NCI-H748 (cell line): ENCODE results near the gene MYH9.

ENCODE experiments used
- DNase-seq: peaks from one replicate; lab custom pipeline; 2025; ENCODE audit not compliant: unreplicated experiment; lab: John Stamatoyannopoulos, UW

The MYH9 gene

DNA sequence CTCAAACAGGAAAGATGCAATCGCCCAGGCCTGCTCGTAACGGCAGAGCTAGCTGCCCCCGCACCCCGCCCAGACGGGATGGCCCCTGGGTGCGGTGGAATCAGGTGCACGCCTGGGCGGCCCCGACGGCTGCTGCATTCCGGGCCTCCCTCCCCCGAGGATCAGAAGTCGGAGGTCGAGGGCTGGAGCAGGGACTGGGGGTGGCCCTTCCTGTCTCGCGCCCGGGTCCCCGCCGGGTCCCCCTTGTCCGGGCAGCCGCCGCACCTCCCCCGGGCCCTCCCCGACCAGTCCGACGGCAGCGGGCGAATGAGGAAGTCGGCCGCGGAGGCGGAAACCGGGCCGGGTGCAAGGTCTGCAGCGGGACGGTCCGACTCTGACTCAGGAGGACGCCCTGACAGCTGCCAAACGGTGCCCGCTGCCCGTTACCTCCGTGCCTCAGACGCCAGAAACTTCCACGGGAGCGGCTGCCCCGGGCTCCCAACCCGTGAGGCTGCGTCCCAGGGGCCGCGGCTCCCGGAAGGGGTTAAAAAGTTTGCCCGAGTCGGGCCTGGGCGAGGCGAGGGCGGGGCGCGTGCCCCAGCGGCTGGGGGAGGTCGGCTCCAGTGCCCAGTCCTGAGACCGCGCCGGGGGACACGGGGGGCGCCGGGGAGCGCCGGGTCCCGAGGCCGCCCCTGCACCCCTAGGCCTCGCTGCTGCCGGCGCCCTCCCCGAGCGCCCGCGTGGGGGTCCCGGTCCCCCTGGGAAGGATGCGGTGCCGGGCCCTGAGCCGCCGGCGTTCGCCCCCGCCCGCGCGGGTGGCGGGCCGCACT is 663 bp downstream of the MYH9 start:
- peak; percentile 20 for DNase-seq

DNA sequence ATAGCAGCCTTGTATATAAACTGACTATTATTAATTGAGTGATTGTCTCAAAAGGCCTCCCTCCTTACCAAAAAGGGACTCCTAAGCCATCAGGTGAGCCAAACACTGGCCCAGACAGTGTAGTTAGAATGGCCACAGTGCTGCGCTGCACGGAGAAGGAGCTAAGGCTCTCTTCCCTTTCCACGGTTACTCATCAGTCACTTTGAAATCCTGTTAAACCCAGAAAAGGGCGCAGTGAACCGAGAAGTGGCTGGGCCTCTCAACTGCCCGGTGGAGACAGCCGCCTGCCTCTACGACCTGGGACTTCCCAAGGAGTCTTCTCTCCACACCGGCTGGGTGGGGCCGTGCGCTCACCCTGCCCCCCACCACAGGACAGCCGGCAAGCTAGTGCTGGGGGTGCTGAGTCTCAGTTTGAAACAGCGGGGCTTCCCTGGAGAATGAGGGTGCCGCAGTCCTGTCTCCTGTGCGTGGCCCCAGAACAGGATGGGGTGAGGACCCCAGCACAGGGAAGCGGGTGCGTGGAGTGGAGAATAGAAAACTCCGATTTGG is 1.3 kb downstream of the MYH9 start:
- peak; percentile 57 for DNase-seq

DNA sequence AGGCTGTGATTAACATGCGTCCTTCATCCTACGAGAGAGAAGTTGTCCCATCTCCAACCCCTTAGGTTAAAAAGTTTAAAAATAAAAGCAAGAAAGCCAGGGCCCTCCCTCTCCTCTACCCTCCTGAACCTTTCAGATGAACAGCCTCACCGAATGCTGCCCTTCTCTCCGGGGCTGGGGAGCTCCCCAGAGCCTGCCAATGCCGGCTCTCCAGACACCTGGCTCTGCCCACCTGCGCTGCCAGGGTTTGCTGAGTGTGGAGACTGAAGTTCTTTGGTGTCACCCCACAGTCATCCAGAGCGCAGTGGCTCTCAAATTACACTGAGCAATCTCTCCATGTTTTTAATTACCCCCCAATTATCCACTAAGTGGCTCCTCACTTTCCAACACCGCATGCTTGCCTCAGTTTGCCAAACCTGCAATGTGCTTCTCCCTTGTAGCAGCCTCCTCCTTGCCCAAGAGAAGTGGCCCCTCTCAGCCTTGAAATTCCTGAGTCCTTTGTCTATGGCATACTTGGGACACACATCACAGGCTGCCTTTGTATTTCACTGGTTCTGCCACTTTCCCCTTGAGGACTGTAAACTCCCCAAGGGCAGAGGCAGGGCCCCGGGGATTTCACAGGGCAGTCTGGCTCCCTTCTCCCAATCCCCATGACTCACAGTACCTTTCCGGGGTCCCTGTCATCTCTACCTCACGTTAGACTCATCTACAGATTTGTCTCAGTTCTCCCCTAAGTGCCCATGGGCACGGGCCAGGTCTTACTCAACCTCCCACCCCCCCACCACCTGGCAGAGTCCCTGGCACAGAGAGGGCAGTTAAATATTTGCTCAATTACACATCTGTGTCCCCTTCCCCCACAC is 2.0 kb downstream of the MYH9 start:
- DNase-seq: peak; percentile 74

DNA sequence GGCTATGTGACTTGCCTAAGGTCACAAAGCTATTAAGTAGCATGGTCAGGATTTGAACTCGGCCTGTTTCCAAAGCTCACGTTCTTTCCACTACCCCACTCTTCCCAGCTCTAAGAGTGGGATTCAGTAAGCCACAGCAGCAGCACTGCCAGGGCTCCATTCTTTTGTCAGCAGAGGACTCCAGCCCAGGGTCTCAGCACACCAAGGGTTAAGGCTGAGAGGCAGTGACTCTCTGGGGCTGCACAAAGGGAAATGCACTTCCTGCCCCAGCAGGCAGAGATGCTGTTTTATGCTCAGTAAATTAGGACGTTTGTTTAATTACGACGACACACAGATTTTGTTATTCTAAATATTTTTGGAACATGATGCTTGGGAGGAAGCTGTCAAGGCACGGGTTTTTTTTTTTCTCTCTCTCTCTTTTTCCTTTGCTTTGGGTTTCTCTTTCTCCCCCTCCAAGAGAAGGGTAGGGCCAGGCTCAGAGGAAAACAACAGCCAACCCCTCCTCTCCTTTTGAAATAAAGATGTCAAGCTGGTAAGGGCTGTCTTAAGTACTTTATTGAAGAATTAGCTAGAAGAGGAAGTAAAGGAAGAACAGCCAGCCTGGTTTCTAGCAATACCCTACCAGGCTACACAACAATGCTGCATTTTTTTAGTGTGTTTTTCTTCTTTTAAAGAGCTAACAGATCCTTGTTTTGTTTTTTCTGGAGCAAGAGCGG is 2.8 kb downstream of the MYH9 start:
- DNase-seq: peak; percentile 9

DNA sequence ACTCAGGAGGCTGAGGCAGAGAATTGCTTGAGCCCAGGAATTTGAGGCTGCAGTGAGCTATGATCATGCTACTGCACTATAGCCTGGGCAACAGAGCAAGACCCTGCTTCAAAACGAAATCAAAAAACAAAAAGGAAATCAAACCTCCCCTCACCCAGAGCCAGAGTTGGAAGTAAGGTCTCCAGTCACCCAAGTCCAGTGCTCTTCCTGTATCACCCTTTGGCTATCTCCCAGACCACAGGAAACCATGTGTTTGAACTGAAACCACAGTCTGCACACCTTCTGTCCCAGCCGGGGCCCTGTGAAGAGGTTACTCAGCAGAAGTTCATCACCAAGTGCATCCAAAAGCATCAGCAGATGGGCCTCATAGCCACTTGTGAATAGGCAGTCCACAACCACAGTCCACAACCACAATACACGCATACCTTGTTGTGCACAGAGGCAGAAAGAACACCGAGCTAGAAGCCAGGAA is 4.6 kb downstream of the MYH9 start:
- no peak for DNase-seq

DNA sequence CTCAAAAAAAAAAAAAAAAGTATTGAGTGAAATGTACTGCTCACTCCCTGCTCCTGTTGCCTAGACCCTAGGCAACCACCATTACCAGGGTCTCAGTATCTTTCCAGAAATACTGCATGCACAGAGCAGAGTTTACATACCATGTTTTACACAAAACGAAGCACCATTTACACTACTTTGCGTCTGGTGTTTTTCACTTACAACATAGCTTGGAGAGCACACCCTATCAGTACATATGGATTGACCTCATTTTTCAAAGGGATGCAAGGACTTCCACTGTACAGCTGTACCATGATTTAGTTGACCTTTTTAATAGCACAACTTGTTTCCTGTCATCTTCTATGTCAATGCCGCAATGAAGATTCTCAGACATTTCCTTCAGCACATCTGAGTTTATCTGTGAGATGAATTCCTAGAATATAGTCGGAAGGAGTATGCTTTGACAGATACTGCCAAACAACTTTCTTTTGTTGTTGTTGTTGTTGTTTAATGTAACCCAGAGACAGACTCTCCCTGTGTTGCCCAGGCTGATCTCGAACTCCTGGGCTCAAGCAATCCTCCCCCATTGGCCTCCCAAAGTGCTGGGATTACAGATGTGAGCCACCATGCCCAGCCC is 6.1 kb downstream of the MYH9 start:
- DNase-seq: no peak

DNA sequence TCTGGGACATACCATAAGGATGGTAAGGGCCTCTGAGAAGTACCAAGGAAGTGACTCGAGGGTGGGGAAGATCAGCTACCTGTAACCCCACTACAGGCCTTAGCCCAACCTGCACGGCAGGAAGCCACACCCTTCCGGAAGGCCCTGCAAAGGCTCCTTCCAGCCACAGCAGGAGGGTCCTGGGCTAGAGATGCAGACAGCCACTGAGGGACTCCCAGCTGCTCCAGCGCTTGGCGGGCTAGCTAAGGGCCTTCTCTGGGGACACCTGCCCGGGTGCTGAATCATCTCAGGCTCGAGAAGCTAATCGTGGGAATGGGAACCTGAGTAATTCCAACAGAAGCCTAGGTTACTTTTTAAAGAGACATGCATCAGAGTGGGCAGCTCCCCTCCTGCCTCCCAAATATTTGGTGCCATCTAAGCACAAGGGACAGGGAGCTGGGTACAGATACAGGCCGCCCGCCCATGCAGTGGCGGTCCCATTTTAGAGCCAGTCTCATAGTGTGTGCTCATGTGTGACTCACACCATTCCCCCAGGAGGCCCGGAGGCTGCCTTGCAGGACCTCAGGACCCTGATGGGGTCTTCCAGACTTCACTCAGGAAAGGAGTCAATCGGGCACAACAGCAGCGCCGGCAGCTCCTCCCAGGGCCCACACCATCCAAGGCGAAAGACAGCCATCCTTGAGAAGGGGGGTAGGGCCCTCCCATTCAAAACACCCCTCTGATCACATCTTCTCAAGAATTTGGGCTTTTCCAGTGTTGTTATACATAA is 8.0 kb downstream of the MYH9 start:
- DNase-seq: no peak

DNA sequence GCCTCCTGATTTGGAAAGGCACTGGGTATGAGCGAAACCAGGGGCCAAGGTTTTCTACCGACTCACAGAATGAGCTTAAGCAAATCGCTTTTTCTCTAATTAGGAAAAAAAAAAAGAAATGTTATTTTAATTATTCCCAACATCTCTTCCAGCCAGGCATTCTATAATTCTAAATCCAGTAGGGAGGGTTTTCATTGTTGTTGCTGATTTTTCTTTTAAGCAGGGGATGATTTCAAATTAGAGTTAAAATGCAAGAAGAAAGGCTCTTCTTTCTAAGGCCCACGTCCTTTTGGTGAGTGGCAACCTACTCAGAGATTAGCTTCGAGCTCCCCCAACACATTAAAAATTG is 8.9 kb downstream of the MYH9 start:
- DNase-seq: no peak

DNA sequence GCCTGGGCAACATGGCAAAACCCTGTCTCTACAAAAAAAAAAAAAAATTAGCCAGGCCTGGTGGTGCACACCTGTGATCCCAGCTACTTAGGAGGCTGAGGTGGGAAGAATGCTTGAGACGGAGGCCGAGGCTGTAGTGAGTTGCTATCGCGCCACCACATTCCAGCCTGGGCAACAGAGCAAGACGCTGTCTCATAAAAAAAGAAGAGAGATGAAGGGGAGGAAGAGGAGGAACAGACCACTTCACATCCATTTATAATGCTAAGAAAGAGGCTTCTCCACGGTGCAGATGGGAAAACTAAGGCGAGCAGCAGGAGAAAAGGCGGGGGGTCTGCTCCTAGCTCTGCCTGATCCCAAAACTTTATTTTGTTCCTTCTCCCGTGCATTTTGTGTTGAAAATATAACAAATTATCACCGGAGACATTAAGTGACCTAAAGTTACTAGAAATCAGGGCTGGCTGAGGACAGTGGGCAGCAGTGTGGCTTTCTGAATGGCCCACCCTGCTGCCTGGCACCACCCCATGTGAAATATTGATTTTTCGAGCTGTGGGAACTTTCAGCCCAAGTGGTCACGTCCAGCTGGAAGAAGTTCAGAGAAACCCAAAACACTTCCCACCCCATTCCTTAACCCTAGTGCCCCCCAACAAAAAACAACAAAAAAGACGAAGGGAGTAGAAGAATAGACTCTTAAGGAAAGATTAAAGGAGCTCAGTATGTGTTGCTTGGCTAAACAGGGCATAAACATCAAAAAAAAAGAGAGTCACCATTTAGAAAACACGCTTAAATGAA is 9.5 kb downstream of the MYH9 start:
- DNase-seq: no peak

DNA sequence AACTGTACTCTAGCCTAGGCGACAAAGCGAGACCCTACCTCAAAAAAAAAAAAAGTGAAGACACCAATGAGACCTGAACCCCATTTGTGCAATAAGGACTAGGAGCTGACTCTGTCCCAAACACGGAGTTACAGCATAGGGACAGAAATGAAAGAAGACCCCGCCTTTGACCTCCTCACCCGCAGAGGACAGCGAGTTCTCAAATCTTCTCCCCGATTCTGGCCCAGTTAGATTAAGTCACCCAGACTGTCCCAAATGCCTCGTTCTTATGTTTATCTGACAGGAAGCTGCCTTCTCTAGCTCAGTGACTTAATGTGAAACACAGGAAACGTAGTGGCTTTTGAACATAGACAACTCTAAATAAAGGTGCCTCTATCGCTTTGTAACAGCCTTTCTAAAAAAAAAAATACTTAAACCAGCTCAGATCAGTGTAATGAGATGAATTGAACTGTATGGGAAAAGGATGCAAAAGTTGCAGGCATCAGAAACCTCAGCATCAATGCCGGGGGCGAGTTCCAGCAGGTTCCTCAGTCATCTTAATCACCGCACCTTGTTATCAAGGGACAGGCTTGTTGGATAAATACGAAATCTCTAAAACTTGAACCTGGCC is 10.6 kb downstream of the MYH9 start:
- DNase-seq: no peak

DNA sequence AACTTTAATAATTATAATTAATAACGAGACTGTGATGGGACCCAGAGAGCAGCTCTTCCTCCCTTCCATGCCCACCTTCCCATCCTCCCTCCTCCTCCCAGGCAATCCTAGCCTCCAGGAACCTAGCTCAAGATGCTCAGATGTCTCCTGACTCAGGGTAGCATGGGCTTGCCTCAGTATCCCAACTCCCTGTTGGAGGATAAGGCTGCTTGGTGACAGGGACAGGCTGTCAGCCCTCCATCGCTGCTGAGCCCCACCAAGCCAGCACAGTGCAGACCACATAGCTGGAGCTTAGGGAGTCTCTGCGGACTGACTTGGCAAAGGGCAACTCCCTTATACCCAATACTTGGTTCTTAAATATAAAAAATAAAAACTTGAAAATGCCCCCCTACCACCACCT is 11.5 kb downstream of the MYH9 start:
- no peak for DNase-seq

DNA sequence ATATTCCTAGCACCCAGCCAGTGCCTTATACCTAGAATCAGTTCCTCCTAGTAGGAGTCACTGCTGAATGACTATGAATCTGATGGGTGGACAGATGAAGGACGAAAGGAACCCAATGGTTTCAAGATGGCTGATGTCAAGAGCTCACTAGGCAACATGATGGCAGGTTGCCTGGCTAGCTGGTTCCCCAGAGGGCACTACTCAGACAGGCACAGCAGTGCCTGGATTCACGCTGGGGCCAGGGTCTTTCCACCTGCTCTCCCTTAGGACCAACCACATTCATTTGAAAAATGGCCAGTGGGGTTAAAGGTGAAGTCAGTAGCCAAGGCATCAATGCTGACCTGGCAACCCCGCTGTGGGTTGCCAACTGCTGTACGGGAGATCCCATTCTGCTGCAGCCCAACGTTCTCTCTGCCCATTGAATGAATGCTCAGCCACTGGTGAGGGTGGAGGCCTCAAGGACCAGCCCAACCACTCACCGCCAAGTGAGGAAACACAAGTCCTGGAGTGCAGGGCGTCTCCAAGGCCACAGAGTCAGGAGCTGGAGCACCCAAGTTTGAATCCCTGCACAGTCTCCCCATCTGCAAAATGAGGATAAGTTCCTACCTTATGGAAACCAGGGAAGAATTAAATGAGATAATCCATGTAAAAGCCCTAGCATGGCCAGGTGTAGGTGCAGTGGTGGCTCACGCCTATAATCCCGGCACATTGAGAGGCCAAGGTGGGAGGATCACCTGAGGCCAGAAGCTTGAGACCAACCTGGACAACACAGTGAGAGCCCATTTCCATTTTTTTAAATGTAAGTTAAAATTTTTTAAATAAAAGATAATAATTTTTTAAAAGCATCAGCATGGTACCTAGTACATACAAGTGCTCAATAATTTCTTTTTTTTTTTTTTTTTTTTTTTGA is 12.4 kb downstream of the MYH9 start:
- no peak for DNase-seq

DNA sequence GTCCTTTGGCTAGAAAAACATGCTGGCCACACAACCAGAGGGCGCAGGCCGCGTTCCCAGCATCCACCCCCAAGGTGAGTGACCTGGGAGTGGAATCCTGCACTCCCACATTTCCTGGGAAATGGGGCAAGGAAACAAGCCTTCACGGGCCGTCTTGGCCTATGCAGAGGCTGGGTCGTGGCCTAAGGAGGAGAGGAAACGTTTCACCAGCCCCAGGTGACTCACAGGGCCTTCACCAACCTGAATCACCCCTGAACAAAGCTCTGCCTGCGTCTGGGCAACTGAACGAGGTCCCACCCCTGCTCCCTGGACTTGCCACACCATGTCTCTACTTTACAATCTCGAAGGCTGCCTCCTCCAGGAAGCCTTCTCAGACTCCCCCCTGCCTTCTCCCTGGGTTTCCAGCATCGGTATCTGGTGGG is 13.2 kb downstream of the MYH9 start:
- no peak for DNase-seq

DNA sequence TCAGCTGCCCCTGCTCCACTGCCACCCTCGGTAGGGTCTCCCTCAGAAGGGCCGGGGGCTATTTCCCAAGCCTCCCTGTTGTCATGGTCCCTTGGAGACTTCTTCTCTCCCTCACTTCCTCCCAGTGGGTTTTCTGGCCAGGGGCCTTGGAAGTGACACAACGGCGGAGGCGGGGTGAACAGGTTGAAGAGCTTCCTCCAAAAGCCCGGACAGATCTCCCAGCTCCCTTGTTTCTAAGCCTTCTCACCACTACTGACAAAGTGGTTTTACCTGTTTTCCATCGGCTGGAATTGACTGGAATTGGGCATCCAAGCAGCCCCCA is 14.5 kb downstream of the MYH9 start:
- DNase-seq: no peak

DNA sequence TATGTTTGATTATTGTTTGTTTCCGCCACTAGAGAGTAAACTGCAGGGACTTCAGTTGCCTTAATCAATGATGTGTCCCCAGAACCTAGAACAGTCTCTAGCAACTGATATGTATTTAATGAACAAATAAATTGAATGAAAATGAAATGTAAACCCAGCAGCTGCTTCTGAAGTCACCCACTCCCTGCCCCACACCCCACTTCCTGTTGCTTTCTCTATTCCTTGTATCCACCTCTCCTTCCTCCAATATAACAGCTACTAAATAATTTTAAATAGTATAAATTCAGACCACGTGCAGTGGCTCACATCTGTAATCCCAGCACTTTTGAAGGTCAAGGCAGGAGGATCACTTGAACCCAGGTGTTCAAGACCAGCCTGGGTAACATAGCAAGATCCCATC is 15.8 kb downstream of the MYH9 start:
- no peak for DNase-seq

DNA sequence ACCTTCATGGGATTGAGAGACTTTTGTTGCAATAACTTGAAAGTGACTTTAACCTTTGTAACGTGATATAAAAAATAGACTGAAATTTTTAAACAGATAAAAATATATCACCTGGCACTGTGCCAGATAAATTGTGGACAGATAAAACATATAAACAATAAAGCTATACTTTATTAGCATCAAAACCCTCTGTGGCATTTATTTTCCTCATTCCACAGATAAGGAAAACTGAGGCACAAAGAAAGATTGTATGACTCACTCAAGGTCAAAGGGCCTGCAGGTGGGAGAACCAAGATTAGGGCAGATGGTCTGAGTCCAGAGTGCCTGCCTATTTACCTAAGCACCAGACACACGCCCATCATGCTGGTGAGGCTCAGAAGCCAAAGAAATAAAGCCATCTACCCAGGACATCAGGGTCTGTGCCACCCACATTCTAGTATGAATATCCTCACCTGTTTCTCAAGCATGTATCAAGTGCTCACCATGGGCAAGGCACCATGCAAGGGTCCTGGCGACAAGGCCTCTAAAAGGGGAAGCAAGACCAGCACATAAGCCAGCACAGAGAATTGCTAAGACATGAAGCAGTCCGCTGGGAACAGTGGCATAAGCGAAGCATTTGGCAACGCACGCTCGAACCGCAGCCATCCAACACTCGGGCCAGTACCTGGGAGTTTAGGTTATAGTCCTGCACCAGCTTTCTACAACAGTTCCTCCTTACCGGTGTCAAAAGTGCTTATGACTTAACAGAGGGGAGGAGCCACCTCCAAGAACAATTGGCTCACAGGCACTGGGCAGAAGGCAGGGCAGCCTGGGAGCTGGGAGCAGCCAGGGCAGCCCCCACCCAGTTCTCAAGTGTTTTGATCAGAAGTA is 17.6 kb downstream of the MYH9 start:
- DNase-seq: peak; percentile 57
